HG02885 (cell line): ENCODE results near the gene CDH13.

Experiments
- ATAC-seq: cut with Tn5 transposase; IDR thresholded peaks from one replicate; pipeline ENCODE4 v1.9.1; 2021; ENCODE audit warnings: mild to moderate bottlenecking; ENCODE audit not compliant: unreplicated experiment, poor library complexity

The CDH13 gene

GRCh38 chr16:82769845-82770244 is 143.1 kb downstream of the CDH13 start:
- ATAC-seq, result no peak

GRCh38 chr16:82772215-82772614 is 145.4 kb downstream of the CDH13 start:
- no peak for ATAC-seq

GRCh38 chr16:82773018-82773417 is 146.2 kb downstream of the CDH13 start:
- no peak for ATAC-seq

- no peak for ATAC-seq
Measured at GRCh38 chr16:82776470-82777146, 149.8 kb downstream of the CDH13 start.

GRCh38 chr16:82782715-82783251 is 156.0 kb downstream of the CDH13 start:
- ATAC-seq, result no peak

GRCh38 chr16:82783933-82784572 is 157.3 kb downstream of the CDH13 start:
- no peak for ATAC-seq

- no peak for ATAC-seq
Measured at GRCh38 chr16:82784573-82784968, 157.8 kb downstream of the CDH13 start.

- no peak for ATAC-seq
Measured at GRCh38 chr16:82788225-82788624, 161.5 kb downstream of the CDH13 start.

GRCh38 chr16:82788919-82789318 is 162.2 kb downstream of the CDH13 start:
- no peak for ATAC-seq

GRCh38 chr16:82792693-82793092 is 165.9 kb downstream of the CDH13 start:
- no peak for ATAC-seq

- no peak for ATAC-seq
Measured at GRCh38 chr16:82793528-82794245, 166.9 kb downstream of the CDH13 start.

GRCh38 chr16:82796047-82796446 is 169.3 kb downstream of the CDH13 start:
- no peak for ATAC-seq

GRCh38 chr16:82801361-82801760 is 174.6 kb downstream of the CDH13 start:
- ATAC-seq, result peak; percentile 56

- no peak for ATAC-seq
Measured at GRCh38 chr16:82805866-82806265, 179.1 kb downstream of the CDH13 start.

GRCh38 chr16:82807311-82807710 is 180.5 kb downstream of the CDH13 start:
- no peak for ATAC-seq

- no peak for ATAC-seq
Measured at GRCh38 chr16:82808036-82808435, 181.3 kb downstream of the CDH13 start.

- no peak for ATAC-seq
Measured at GRCh38 chr16:82810077-82810476, 183.3 kb downstream of the CDH13 start.

- ATAC-seq, result no peak
Measured at GRCh38 chr16:82814059-82814458, 187.3 kb downstream of the CDH13 start.

GRCh38 chr16:82819286-82819685 is 192.5 kb downstream of the CDH13 start:
- ATAC-seq, result no peak

- ATAC-seq, result no peak
Measured at GRCh38 chr16:82820855-82821254, 194.1 kb downstream of the CDH13 start.

GRCh38 chr16:82824408-82824807 is 197.6 kb downstream of the CDH13 start:
- ATAC-seq, result no peak
